GM12878 (cell line): Measurements from ENCODE around the gene KRTAP10-11. TPM values are rescaled to one million over a fixed set of nuclear protein-coding genes. Genes with fewer than 3 reads are reported as not detected.
"Not testable (repeated sequence)": the region's sequence is repeated elsewhere in the genome, so short reads cannot be mapped to it uniquely, and the experiment has no call there.

ENCODE experiments used
- ATAC-seq: fragments of 200-7000 bp; cut with Tn5 transposase; 3 replicates; pipeline ENCODE4 v1.9.1; 2020; ENCODE audit warnings: mild to moderate bottlenecking, moderate library complexity
- BruUV-seq: library from RNA; stranded (reverse); fragments of 400-500 nt; replicated peaks from 2 replicates; lab custom pipeline; 2021; lab: Mats Ljungman, UMichigan
- CTCF ChIA-PET: fragments of 300-600 bp; sonication (Branson Sonifier 250); formaldehyde crosslinking; extraction: SDS; loops from one replicate; lab custom pipeline; 2021; ENCODE audit warnings: inconsistent platforms; lab: Yijun Ruan, JAX
- POLR2A ChIA-PET: fragments of 350-600 bp; formaldehyde crosslinking; extraction: SDS; loops from one replicate; lab custom pipeline; 2021; ENCODE audit warnings: inconsistent platforms; lab: Charles Lee
- RAD21 ChIA-PET: fragments of 300-600 bp; sonication (Branson Sonifier 250); formaldehyde crosslinking; loops from one replicate; lab custom pipeline; 2023; ENCODE audit warnings: antibody characterized with exemption; ENCODE audit not compliant: unreplicated experiment; lab: Charles Lee
- SMC1A ChIA-PET: fragments of 300-600 bp; sonication (Branson Sonifier 250); formaldehyde crosslinking; loops from one replicate; lab custom pipeline; 2023; ENCODE audit not compliant: unreplicated experiment, uncharacterized antibody; lab: Charles Lee
- DNase-seq: peaks from one replicate; pipeline ENCODE4 v3.0.0-alpha.2; 2011; ENCODE audit warnings: low read depth, low spot score
- FAIRE-seq: peaks from 3 replicates; lab custom pipeline; 2011; peaks lifted over from hg19 to GRCh38; lab: Jason Lieb, UNC
- H2AFZ ChIP-seq: 2 replicates; pipeline ENCODE4 v1.6.0; 2011; ENCODE audit warnings: low read depth, low read length, control low read depth; ENCODE audit not compliant: control insufficient read depth
- H3K27ac ChIP-seq: 2 replicates; pipeline ENCODE4 v1.5.1; 2011; ENCODE audit warnings: control low read depth; ENCODE audit not compliant: control insufficient read depth, insufficient read depth
- H3K27me3 ChIP-seq, 2 experiments: replicated peaks in 1 of 2; 2 replicates each; pipeline versions ENCODE4 v1.6.0 to v1.6.1; 2011; ENCODE audit warnings: low read length in 1 of 2; ENCODE audit not compliant: control insufficient read depth in 2 of 2, insufficient read depth in 2 of 2
- H3K36me3 ChIP-seq, 2 experiments: 2 replicates each; pipeline ENCODE4 v1.5.1; 2011; ENCODE audit warnings: low read length in 1 of 2; ENCODE audit not compliant: control insufficient read depth in 2 of 2, insufficient read depth in 2 of 2
- H3K4me1 ChIP-seq: 2 replicates; pipeline ENCODE4 v1.6.1; 2011; ENCODE audit warnings: mild to moderate bottlenecking, low read length, moderate library complexity, mixed read lengths; ENCODE audit not compliant: control insufficient read depth, insufficient read depth
- H3K4me2 ChIP-seq: 2 replicates; pipeline ENCODE4 v1.6.0; 2011; ENCODE audit warnings: control low read depth; ENCODE audit not compliant: control insufficient read depth, insufficient read depth
- H3K4me3 ChIP-seq: fragments of 200-600 bp; sonication (generic); 2 replicates; pipeline ENCODE4 v1.5.1; 2016
- H3K79me2 ChIP-seq: 2 replicates; pipeline ENCODE4 v1.6.0; 2011; ENCODE audit warnings: low read length; ENCODE audit not compliant: control insufficient read depth, insufficient read depth
- H3K9ac ChIP-seq: 2 replicates; pipeline ENCODE4 v1.8.0; 2011; ENCODE audit warnings: low read length, control low read depth, mixed read lengths; ENCODE audit not compliant: control insufficient read depth, insufficient read depth
- H3K9me3 ChIP-seq: replicated peaks from 3 replicates; pipeline ENCODE4 v1.5.1; 2011; ENCODE audit warnings: mild to moderate bottlenecking, low read length; ENCODE audit not compliant: control insufficient read depth, insufficient read depth
- H4K20me1 ChIP-seq: 2 replicates; pipeline ENCODE4 v1.6.0; 2011; ENCODE audit not compliant: control insufficient read depth, insufficient read depth
- WGBS: methylation state at CpG from one replicate; pipeline ENCODE4 v1.1.6; 2016; ENCODE audit warnings: low lambda C conversion rate; ENCODE audit not compliant: insufficient replicate concordance, insufficient coverage; ENCODE audit errors: missing lambda C conversion rate; 5-methylcytosine and 5-hydroxymethylcytosine counted together
- in situ Hi-C: fragments of 300-500 bp; cut with MboI; formaldehyde crosslinking; loops from 9 replicates; pipeline ENCODE4 v1.14.3; 2018; ENCODE audit warnings: mixed read lengths
- intact Hi-C: fragments of 100-400 bp; cut with micrococcal nuclease; formaldehyde crosslinking; loops from one replicate; pipeline ENCODE4 v1.14.2; 2022; ENCODE audit not compliant: unreplicated experiment
- polyA plus RNA-seq, 11 experiments: library from polyadenylated mRNA; depleted of rRNA in 4 of 11; unstranded in 6 of 11; stranded (reverse) in 5 of 11; fragments of >200 nt; fragmentation: Nextera tagmentation in 4 of 11; fragmentation: Illumina TruSeq in 1 of 11; extraction: Ambion mirVana in 4 of 11; extraction: Trizol in 1 of 11; gene quantifications; 1 replicate in 1 of 11; 2 replicates in 10 of 11; pipeline versions ENCODE4 v1.2.1 to v1.2.3, GENCODE V29; 2011 to 2016; ENCODE audit warnings: inconsistent platforms in 2 of 11, missing spikeins in 2 of 11, low read depth in 1 of 11
- total RNA-seq, 4 experiments: library from RNA; depleted of rRNA in 3 of 4; stranded (reverse); fragments of >200 nt in 3 of 4; fragmentation: Illumina TruSeq in 1 of 4; extraction: Trizol in 1 of 4; gene quantifications; 2 replicates each; pipeline versions ENCODE4 v1.2.1 to v1.2.3, GENCODE V29; 2013 to 2021

KRTAP10-11 gene
- total and polyA plus RNA-seq, 10 of the 15 experiments (the other 5 are each of a cell fraction or from before 2014, with no cell fraction given) = not detected

DNA sequence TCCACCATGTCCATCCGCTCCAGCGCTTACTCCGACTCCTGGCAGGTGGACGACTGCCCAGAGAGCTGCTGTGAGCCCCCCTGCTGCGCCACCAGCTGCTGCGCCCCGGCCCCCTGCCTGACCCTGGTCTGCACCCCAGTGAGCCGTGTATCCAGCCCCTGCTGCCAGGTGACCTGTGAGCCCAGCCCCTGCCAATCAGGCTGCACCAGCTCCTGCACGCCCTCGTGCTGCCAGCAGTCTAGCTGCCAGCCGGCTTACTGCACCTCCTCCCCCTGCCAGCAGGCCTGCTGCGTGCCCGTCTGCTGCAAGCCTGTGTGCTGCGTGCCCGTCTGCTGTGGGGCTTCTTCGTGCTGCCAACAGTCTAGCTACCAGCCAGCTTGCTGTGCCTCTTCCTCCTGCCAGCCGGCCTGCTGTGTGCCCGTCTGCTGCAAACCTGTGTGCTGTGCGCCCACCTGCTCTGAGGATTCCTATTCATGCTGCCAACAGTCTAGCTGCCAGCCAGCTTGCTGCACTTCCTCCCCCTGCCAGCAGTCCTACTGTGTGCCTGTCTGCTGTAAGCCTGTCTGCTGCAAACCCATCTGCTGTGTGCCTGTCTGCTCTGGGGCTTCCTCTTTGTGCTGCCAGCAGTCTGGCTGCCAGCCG lies 18.9 kb upstream of the KRTAP10-11 start:
- H3K4me2 ChIP-seq, DNase-seq, intact Hi-C loops, H3K27ac ChIP-seq, in situ Hi-C loops, H3K9ac ChIP-seq, H2AFZ ChIP-seq, ATAC-seq, SMC1A ChIA-PET, H3K9me3 ChIP-seq, POLR2A ChIA-PET, H3K4me1 ChIP-seq, H4K20me1 ChIP-seq, H3K79me2 ChIP-seq, H3K36me3 ChIP-seq, CTCF ChIA-PET, FAIRE-seq, RAD21 ChIA-PET, H3K4me3 ChIP-seq, BruUV-seq, H3K27me3 ChIP-seq: not testable (repeated sequence)
- 68% methylated on average over 20 of the region's 20 CpGs for WGBS

DNA sequence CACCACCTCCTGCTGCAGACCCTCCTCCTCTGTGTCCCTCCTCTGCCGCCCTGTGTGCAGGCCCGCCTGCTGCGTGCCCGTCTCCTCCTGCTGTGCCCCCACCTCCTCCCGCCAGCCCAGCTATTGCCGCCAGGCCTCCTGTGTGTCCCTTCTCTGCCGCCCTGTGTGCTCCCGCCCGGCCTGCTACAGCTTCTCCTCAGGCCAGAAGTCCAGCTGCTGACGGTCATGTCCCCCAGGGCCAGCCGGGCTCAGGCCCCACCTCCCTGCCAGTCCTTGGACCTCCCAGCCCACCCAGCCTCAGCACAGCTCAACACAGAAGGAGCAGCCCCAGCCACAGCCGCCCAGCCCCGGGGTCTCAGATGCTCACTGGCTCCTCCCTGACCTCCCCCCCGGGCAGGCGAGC lies 18.4 kb upstream of the KRTAP10-11 start:
- H3K4me1 ChIP-seq, ATAC-seq, intact Hi-C loops, CTCF ChIA-PET, BruUV-seq, H2AFZ ChIP-seq, SMC1A ChIA-PET, H3K9me3 ChIP-seq, H3K79me2 ChIP-seq, H3K4me3 ChIP-seq, POLR2A ChIA-PET, H3K9ac ChIP-seq, in situ Hi-C loops, FAIRE-seq, H3K4me2 ChIP-seq, H3K27me3 ChIP-seq, H4K20me1 ChIP-seq, H3K36me3 ChIP-seq, H3K27ac ChIP-seq, RAD21 ChIA-PET, DNase-seq: not testable (repeated sequence)
- 33% methylated on average over 14 of the region's 15 CpGs for WGBS
